ENCODE measurements around the gene CYTIP. TPM values are rescaled to one million over a fixed set of nuclear protein-coding genes. Genes with fewer than 3 reads are reported as not detected.

CYTIP gene
- total RNA-seq, 2 donors from 2014 or later = 0.31 TPM; not detected in 1

DNA sequence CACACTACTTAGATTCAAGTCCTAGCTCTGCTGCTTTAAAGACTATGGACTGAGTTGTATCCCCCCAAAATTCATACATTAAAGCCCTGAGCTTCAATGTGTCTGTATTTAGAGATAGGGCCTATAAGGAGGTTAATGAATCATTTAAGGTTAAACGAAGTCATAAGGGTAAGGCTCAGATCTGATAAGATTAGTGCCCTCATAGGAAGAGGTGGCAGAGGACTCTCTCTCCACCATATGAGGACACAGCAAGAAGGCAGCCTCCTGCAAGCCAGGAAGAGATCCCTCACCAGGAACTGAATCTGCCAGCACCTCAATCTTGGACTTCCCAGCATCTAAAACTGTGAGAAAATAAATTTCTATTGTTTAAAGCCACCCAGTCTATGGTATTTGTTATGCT, 3.1 kb upstream of the CYTIP start:
- Mint-ChIP-seq H3K4me3 (no peak overlapping the region), H3K36me3 (ENCODE audit: low read depth) (no peaks in the 10 kb centered on the region), H3K27ac (no peak overlapping the region), H3K4me1 (peaks cover 19% of the 10 kb centered on the region), H3K27me3 (ENCODE audit: insufficient read depth) (no peaks in the 10 kb centered on the region), H3K9me3 (no peaks in the 10 kb centered on the region)
- H3K27me3 ChIP-seq (ENCODE audit: control insufficient read depth, insufficient read depth, low read length, poor library complexity, severe bottlenecking) = no peaks in the 10 kb centered on the region
- DNase-seq = no peak
- TF ChIP-seq, protein P1, sequence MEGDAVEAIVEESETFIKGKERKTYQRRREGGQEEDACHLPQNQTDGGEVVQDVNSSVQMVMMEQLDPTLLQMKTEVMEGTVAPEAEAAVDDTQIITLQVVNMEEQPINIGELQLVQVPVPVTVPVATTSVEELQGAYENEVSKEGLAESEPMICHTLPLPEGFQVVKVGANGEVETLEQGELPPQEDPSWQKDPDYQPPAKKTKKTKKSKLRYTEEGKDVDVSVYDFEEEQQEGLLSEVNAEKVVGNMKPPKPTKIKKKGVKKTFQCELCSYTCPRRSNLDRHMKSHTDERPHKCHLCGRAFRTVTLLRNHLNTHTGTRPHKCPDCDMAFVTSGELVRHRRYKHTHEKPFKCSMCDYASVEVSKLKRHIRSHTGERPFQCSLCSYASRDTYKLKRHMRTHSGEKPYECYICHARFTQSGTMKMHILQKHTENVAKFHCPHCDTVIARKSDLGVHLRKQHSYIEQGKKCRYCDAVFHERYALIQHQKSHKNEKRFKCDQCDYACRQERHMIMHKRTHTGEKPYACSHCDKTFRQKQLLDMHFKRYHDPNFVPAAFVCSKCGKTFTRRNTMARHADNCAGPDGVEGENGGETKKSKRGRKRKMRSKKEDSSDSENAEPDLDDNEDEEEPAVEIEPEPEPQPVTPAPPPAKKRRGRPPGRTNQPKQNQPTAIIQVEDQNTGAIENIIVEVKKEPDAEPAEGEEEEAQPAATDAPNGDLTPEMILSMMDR (conservative IDR thresholded peaks at IDR 0.05) = no peak
- no peaks in the 10 kb centered on the region for H3K36me3 ChIP-seq (ENCODE audit: control insufficient read depth, insufficient read depth, low read length)
- no peaks in the 10 kb centered on the region for H3K9me3 ChIP-seq (ENCODE audit: control insufficient read depth, low read length)
- WGBS, 2 experiments (ENCODE audit: insufficient coverage in 1 of 2, insufficient read length in 1 of 2) = 88 to 100% methylated on average over 1 of the region's 1 CpG
- no peak overlapping the region for H3K9ac ChIP-seq (ENCODE audit: extremely low read depth, low read length, poor library complexity, severe bottlenecking)
- H3K4me1 ChIP-seq (ENCODE audit: control insufficient read depth, insufficient read depth, low read length) = no peaks in the 10 kb centered on the region
- no peak overlapping the region for H3K27ac ChIP-seq (ENCODE audit: low read depth, low read length)
- no peak overlapping the region for H3K4me3 ChIP-seq (ENCODE audit: low read length)

DNA sequence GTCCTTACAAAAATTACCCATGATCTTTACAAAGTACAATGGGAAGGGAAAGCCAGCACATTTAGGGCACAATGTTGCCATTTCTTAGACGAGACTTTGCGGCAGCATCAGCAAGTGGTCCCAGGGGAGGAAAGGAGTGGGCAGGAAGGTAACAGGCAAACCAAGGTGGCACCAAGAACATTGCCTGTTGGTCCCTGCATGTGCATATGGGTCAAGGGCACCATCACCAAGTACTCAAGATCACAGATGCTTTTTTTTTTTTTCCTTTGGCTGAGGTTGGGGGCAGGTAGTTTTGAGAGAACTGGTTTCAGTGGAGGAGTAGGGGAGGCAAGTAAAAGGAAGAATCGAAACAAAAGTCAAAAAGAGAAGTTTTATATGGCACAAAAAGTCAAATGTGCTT, 752 bp upstream of the CYTIP start:
- WGBS, 2 experiments (ENCODE audit: insufficient coverage in 1 of 2, insufficient read length in 1 of 2) = 92 to 100% methylated on average over 1 to 3 of the region's 3 CpGs
- Mint-ChIP-seq H3K4me1 (peaks cover 39% of the 10 kb centered on the region), H3K27ac (no peak overlapping the region), H3K9me3 (no peaks in the 10 kb centered on the region), H3K27me3 (ENCODE audit: insufficient read depth) (no peaks in the 10 kb centered on the region), H3K4me3 (no peak overlapping the region), H3K36me3 (ENCODE audit: low read depth) (no peaks in the 10 kb centered on the region)
- no peak for DNase-seq
- Histone ChIP-seq H3K36me3 (ENCODE audit: control insufficient read depth, insufficient read depth, low read length) (no peaks in the 10 kb centered on the region), H3K4me3 (ENCODE audit: low read length) (no peak overlapping the region), H3K4me1 (ENCODE audit: control insufficient read depth, insufficient read depth, low read length) (peaks cover 10% of the 10 kb centered on the region), H3K9ac (ENCODE audit: extremely low read depth, low read length, poor library complexity, severe bottlenecking) (no peak overlapping the region), H3K9me3 (ENCODE audit: control insufficient read depth, low read length) (no peaks in the 10 kb centered on the region), H3K27me3 (ENCODE audit: control insufficient read depth, insufficient read depth, low read length, poor library complexity, severe bottlenecking) (no peaks in the 10 kb centered on the region), H3K27ac (ENCODE audit: low read depth, low read length) (no peak overlapping the region)
- TF ChIP-seq, protein P1 (conservative IDR thresholded peaks at IDR 0.05) = no peak

DNA sequence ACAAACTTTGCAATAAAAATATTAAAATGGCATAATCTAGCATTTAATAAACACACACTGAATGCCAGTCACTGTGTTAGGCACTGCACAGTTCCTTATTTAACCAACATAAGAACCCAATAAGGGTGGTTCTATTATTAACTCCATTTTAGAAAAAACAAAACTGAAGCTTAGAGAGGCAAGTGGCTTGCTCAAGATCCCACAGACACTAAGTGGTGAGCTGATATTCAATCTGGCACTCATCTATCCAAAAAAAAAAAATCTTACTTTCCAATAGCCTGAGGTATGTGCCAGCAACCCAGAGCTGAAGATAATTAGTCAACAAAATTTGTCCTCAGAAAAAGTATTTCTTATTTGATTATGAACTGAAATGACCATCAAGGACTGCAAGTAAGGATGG, 799 bp downstream of the CYTIP start:
- Histone ChIP-seq H3K4me1 (ENCODE audit: control insufficient read depth, insufficient read depth, low read length) (peaks cover 10% of the 10 kb centered on the region), H3K9me3 (ENCODE audit: control insufficient read depth, low read length) (no peaks in the 10 kb centered on the region), H3K9ac (ENCODE audit: extremely low read depth, low read length, poor library complexity, severe bottlenecking) (no peak overlapping the region), H3K27me3 (ENCODE audit: control insufficient read depth, insufficient read depth, low read length, poor library complexity, severe bottlenecking) (no peaks in the 10 kb centered on the region), H3K36me3 (ENCODE audit: control insufficient read depth, insufficient read depth, low read length) (no peaks in the 10 kb centered on the region), H3K4me3 (ENCODE audit: low read length) (no peak overlapping the region), H3K27ac (ENCODE audit: low read depth, low read length) (no peak overlapping the region)
- no peaks in the 10 kb centered on the region for H3K27me3 Mint-ChIP-seq (ENCODE audit: insufficient read depth)
- TF ChIP-seq, protein P1 (conservative IDR thresholded peaks at IDR 0.05) = no peak
- no peak overlapping the region for H3K27ac Mint-ChIP-seq
- H3K4me3 Mint-ChIP-seq = no peak overlapping the region
- no peaks in the 10 kb centered on the region for H3K9me3 Mint-ChIP-seq
- peaks cover 35% of the 10 kb centered on the region for H3K4me1 Mint-ChIP-seq
- DNase-seq = no peak
- H3K36me3 Mint-ChIP-seq (ENCODE audit: low read depth) = no peaks in the 10 kb centered on the region

Data from endodermal cell (in vitro differentiated cells).